SU-DHL-6 (cell line): Measurements from ENCODE around the gene STK39.
"Not testable (repeated sequence)": the region's sequence is repeated elsewhere in the genome, so short reads cannot be mapped to it uniquely, and the experiment has no call there.

Source experiments
- H2AFZ ChIP-seq: fragments of 200-600 bp; sonication (generic); 2 replicates; pipeline ENCODE4 v1.6.1; 2014; ENCODE audit warnings: low read depth, mild to moderate bottlenecking, moderate library complexity, mixed read lengths, antibody characterized with exemption, low read length; ENCODE audit not compliant: severe bottlenecking
- H3F3A ChIP-seq: fragments of 200-600 bp; shearing (Covaris generic); 2 replicates; pipeline ENCODE4 v1.6.0; 2016; ENCODE audit warnings: antibody characterized with exemption, mild to moderate bottlenecking; ENCODE audit not compliant: insufficient read depth
- H3K27ac ChIP-seq: fragments of 200-600 bp; sonication (generic); 2 replicates; pipeline ENCODE4 v1.5.1; 2016; ENCODE audit warnings: low read depth, mild to moderate bottlenecking, low read length, moderate library complexity, mixed read lengths
- H3K27me3 ChIP-seq: fragments of 200-600 bp; sonication (generic), shearing (Covaris generic); 2 replicates; pipeline ENCODE4 v1.6.0; 2014; ENCODE audit warnings: mild to moderate bottlenecking, low read length
- H3K36me3 ChIP-seq: fragments of 200-600 bp; sonication (generic); 2 replicates; pipeline ENCODE4 v1.6.1; 2014; ENCODE audit warnings: mild to moderate bottlenecking, low read length, mixed read lengths
- H3K4me2 ChIP-seq: fragments of 300-600, 200-600 bp; shearing (Covaris generic), sonication (generic); 2 replicates; pipeline ENCODE4 v1.6.0; 2014; ENCODE audit warnings: low read length, low read depth, mild to moderate bottlenecking; ENCODE audit not compliant: poor library complexity, severe bottlenecking
- H3K4me3 ChIP-seq: fragments of 200-600 bp; sonication (generic); 2 replicates; pipeline ENCODE4 v1.5.1; 2014; ENCODE audit warnings: antibody characterized with exemption, low read length, mild to moderate bottlenecking, mixed read lengths; ENCODE audit not compliant: insufficient read depth, poor library complexity, severe bottlenecking
- H3K79me2 ChIP-seq: fragments of 200-600 bp; sonication (generic); 2 replicates; pipeline ENCODE4 v1.6.1; 2014; ENCODE audit warnings: mild to moderate bottlenecking, low read length, moderate library complexity; ENCODE audit not compliant: insufficient read depth
- H3K9ac ChIP-seq: fragments of 200-600 bp; sonication (generic); 2 replicates; pipeline ENCODE4 v1.7.0; 2014; ENCODE audit warnings: mild to moderate bottlenecking, low read length
- H3K9me2 ChIP-seq: fragments of 200-600 bp; sonication (generic); replicated peaks from 2 replicates; pipeline ENCODE4 v1.6.1; 2014; ENCODE audit warnings: low read length; ENCODE audit not compliant: insufficient read depth
- H3K9me3 ChIP-seq: fragments of 200-600 bp; sonication (generic); 2 replicates; pipeline ENCODE4 v1.6.1; 2014; ENCODE audit warnings: low read length, mixed read lengths; ENCODE audit not compliant: insufficient read depth
- H4K20me1 ChIP-seq: fragments of 200-600 bp; sonication (generic); 2 replicates; pipeline ENCODE4 v1.6.1; 2014; ENCODE audit warnings: low read depth, mild to moderate bottlenecking, antibody characterized with exemption, low read length, moderate library complexity, mixed read lengths
- EZH2phosphoT487 ChIP-seq: fragments of 200-600 bp; sonication (generic), shearing (Covaris generic); conservative IDR thresholded peaks from 2 replicates; pipeline ENCODE4 v1.6.1; 2018; ENCODE audit warnings: mild to moderate bottlenecking, antibody characterized with exemption, low read length, moderate library complexity, mixed read lengths
- TF ChIP-seq, protein P1 (sequence below): fragments of 200-600 bp; sonication (generic); IDR thresholded peaks from one replicate; pipeline ENCODE4 v1.5.1; 2017; ENCODE audit warnings: antibody characterized with exemption, mild to moderate bottlenecking, low read length, moderate library complexity; ENCODE audit not compliant: insufficient read depth, poor library complexity, severe bottlenecking

STK39 gene

DNA sequence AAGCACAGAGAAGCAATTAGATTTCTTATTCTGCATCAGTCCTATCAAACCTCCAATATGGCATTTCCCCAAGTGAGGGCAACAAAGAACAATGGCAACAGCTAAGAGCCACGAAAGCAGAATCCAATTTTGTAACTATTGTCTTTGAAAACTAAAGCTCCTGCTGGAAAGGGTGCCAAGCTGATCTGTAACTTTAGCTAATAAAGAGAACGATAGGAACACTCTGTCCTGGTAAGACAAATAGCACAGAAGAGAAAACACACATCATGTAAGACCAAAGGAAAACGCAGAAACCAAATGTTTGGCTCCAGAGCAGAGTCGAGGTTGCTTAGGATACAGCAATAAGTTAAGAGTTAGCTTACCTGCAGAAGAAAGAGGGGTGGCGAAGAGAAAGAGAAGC is 160.5 kb downstream of the STK39 start:
- Histone ChIP-seq H3K9me3 (no peaks in the 10 kb centered on the region), H3K9me2 (no peaks in the 10 kb centered on the region), H3K27ac (no peak overlapping the region), H2AFZ (no peak overlapping the region), H3K79me2 (no peaks in the 10 kb centered on the region), H3K4me2 (no peak overlapping the region), H3K36me3 (no peaks in the 10 kb centered on the region), H4K20me1 (no peaks in the 10 kb centered on the region), H3F3A (no peaks in the 10 kb centered on the region), H3K9ac (no peak overlapping the region), H3K4me3 (no peak overlapping the region), H3K27me3 (no peaks in the 10 kb centered on the region)
- TF ChIP-seq EZH2phosphoT487, result no peak
- TF ChIP-seq, protein P1, sequence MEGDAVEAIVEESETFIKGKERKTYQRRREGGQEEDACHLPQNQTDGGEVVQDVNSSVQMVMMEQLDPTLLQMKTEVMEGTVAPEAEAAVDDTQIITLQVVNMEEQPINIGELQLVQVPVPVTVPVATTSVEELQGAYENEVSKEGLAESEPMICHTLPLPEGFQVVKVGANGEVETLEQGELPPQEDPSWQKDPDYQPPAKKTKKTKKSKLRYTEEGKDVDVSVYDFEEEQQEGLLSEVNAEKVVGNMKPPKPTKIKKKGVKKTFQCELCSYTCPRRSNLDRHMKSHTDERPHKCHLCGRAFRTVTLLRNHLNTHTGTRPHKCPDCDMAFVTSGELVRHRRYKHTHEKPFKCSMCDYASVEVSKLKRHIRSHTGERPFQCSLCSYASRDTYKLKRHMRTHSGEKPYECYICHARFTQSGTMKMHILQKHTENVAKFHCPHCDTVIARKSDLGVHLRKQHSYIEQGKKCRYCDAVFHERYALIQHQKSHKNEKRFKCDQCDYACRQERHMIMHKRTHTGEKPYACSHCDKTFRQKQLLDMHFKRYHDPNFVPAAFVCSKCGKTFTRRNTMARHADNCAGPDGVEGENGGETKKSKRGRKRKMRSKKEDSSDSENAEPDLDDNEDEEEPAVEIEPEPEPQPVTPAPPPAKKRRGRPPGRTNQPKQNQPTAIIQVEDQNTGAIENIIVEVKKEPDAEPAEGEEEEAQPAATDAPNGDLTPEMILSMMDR, result no peak

DNA sequence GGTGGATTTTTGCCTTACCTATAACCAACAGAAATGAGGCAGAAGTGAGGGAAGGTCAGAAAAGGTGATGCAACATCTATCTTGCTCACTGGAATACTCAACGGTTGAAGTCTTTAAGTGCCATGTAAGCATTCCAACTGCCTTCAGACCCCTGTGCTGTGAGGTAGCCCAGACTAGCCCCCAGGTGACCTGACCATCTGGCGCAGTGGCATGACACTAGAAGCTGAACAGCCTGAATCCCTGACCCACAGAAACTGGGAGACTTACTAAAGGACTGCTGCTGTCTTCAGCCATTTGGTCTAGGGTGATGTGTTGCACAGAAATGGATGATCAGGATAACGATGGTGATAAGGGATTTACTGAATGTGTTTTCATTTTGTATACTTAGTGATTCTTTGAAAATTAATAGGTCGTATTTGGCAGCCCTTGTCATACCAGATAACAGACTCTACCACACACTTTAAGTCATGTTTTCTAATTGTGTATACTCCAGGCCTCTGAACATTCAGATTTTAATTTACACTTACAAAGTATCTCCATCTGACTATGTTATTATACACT is 161.5 kb downstream of the STK39 start:
- no peaks in the 10 kb centered on the region for H3K36me3 ChIP-seq
- no peaks in the 10 kb centered on the region for H3K9me2 ChIP-seq
- no peaks in the 10 kb centered on the region for H3K27me3 ChIP-seq
- H3K4me3 ChIP-seq, result no peak overlapping the region
- H3F3A ChIP-seq, result no peaks in the 10 kb centered on the region
- H3K27ac ChIP-seq, result no peak overlapping the region
- no peaks in the 10 kb centered on the region for H3K79me2 ChIP-seq
- TF ChIP-seq, protein P1, result no peak
- no peak for TF ChIP-seq EZH2phosphoT487
- no peak overlapping the region for H3K9ac ChIP-seq
- no peak overlapping the region for H3K4me2 ChIP-seq
- no peaks in the 10 kb centered on the region for H4K20me1 ChIP-seq
- no peaks in the 10 kb centered on the region for H3K9me3 ChIP-seq
- no peak overlapping the region for H2AFZ ChIP-seq

DNA sequence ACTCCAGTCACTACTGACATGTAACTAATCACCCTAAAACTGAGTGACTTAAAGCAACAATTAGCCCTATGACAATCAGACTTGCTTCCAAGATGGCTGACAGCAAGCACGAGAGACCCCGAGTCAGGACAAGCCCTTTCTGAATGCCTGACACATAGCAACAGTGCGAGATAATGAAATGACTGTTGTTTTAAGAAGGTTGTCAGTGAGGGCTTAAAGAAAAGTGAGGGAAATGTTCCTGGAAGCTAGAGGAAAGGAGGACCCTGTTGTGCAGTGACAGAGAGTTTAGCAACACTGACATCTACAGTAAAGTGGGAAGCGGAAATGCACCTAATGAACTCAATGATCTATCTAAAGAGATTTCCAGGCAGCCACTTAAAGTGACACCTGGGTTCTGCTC is 163.1 kb downstream of the STK39 start:
- Histone ChIP-seq H3K9me2 (no peaks in the 10 kb centered on the region), H2AFZ (no peak overlapping the region), H3K4me3 (no peak overlapping the region), H3K4me2 (no peak overlapping the region), H3K36me3 (no peaks in the 10 kb centered on the region), H4K20me1 (no peaks in the 10 kb centered on the region), H3K9me3 (no peaks in the 10 kb centered on the region), H3F3A (no peaks in the 10 kb centered on the region), H3K9ac (no peak overlapping the region), H3K79me2 (no peaks in the 10 kb centered on the region), H3K27me3 (no peaks in the 10 kb centered on the region), H3K27ac (no peak overlapping the region)
- TF ChIP-seq EZH2phosphoT487, result no peak
- TF ChIP-seq, protein P1, result no peak

DNA sequence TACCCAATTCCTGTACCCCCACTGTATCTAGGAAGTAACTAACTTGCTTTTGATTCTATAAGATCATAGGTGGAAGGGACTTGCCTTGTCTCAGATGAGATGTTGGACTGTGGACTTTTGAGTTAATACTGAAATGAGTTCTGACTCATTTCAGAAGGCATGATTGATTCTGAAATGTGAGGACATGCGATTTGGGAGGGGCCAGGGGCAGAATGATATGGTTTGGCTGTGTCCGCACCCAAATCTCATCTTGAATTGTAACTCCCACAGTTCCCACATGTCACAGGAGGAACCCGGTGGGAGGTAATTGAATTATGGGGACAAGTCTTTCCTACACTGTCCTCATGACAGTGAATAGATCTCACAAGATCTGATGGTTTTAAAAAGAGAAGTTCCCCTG is 165.9 kb downstream of the STK39 start:
- not testable (repeated sequence) for H3K4me3 ChIP-seq, H3F3A ChIP-seq, H3K36me3 ChIP-seq, H3K9ac ChIP-seq, H3K4me2 ChIP-seq, H3K9me2 ChIP-seq, H4K20me1 ChIP-seq, H3K9me3 ChIP-seq, H3K79me2 ChIP-seq, H2AFZ ChIP-seq, H3K27ac ChIP-seq, H3K27me3 ChIP-seq
